ENCODE measurements around the gene SP6. TPM values are rescaled to one million over a fixed set of nuclear protein-coding genes. Genes with fewer than 3 reads are reported as not detected.

SP6 gene
- total and polyA plus RNA-seq, 7 donors = 0.04 to 0.27 (median 0.16) TPM; not detected in 4

- DNase-seq (no peak), ATAC-seq (no peak)
- intact Hi-C loops (cut with DNase I) = loop anchor here in 1 of 2 donors (5.0 to 10.0 kb wide), 2 partner anchors 170 to 288 kb away; no protein-coding TSS in a partner anchor
- Histone ChIP-seq H3K36me3 (ENCODE audit: insufficient read depth in 1 of 2, low read depth in 1 of 2) (no peaks in the 10 kb centered on the region), H3K4me3 (no peak overlapping the region), H3K4me1 (peaks cover 16% of the 10 kb centered on the region), H3K9me3 (no peaks in the 10 kb centered on the region), H3K27ac (no peak overlapping the region), H3K27me3 (ENCODE audit: insufficient read depth in 3 of 3, low read length in 2 of 3) (peaks cover 0 to 63% (median 28%) of the 10 kb centered on the region in 3 donors)
- TF ChIP-seq CTCF (IDR thresholded peaks at IDR 0.05) = no peak
- WGBS, 3 donors = 13 to 19% (median 17%) methylated on average over 25 to 31 of the region's 31 CpGs
These were observed 4.1 kb downstream of the SP6 start for GRCh38 chr17:47846716-47847340.

- no peak overlapping the region for H3K27ac ChIP-seq
- H3K9me3 ChIP-seq = no peaks in the 10 kb centered on the region
- no peak for TF ChIP-seq CTCF (IDR thresholded peaks at IDR 0.05)
- DNase-seq = no peak
- no peak for ATAC-seq
- H3K4me3 ChIP-seq = no peak overlapping the region
- intact Hi-C loops (cut with DNase I) = loop anchor here in 1 of 2 donors (5.0 to 10.0 kb wide), 2 partner anchors 172 to 289 kb away; no protein-coding TSS in a partner anchor
- H3K4me1 ChIP-seq = peaks cover 13% of the 10 kb centered on the region
- H3K36me3 ChIP-seq (ENCODE audit: insufficient read depth in 1 of 2, low read depth in 1 of 2) = no peaks in the 10 kb centered on the region
- H3K27me3 ChIP-seq (ENCODE audit: insufficient read depth in 3 of 3, low read length in 2 of 3) = peaks cover 0 to 54% (median 24%) of the 10 kb centered on the region in 3 donors
- 75 to 80% (median 78%) methylated on average over 1 to 3 of the region's 3 CpGs for WGBS, 3 donors
These were observed 5.3 kb downstream of the SP6 start for GRCh38 chr17:47845716-47846075.

- Histone ChIP-seq H3K36me3 (ENCODE audit: insufficient read depth in 1 of 2, low read depth in 1 of 2) (no peaks in the 10 kb centered on the region), H3K4me3 (no peak overlapping the region), H3K9me3 (no peaks in the 10 kb centered on the region), H3K27ac (no peak overlapping the region), H3K27me3 (ENCODE audit: insufficient read depth in 3 of 3, low read length in 2 of 3) (peaks cover 0 to 48% (median 21%) of the 10 kb centered on the region in 3 donors), H3K4me1 (peaks cover 13% of the 10 kb centered on the region)
- ATAC-seq (no peak), DNase-seq (no peak)
- intact Hi-C loops (cut with DNase I) = loop anchor here in 1 of 2 donors (5.0 to 10.0 kb wide), 2 partner anchors 172 to 290 kb away; no protein-coding TSS in a partner anchor
- no peak for TF ChIP-seq CTCF (IDR thresholded peaks at IDR 0.05)
- 55 to 62% (median 57%) methylated on average over 4 of the region's 4 CpGs for WGBS, 3 donors
These were observed 5.9 kb downstream of the SP6 start for GRCh38 chr17:47844814-47845715.

- no peak overlapping the region for H3K27ac ChIP-seq
- H3K9me3 ChIP-seq = no peaks in the 10 kb centered on the region
- intact Hi-C loops (cut with DNase I) = loop anchor here in 1 of 2 donors (10.0 kb wide), 1 partner anchor 291 kb away; no protein-coding TSS in a partner anchor
- TF ChIP-seq CTCF (IDR thresholded peaks at IDR 0.05) = no peak
- H3K27me3 ChIP-seq (ENCODE audit: insufficient read depth in 3 of 3, low read length in 2 of 3) = peaks cover 0 to 40% (median 17%) of the 10 kb centered on the region in 3 donors
- peaks cover 17% of the 10 kb centered on the region for H3K4me1 ChIP-seq
- no peak overlapping the region for H3K4me3 ChIP-seq
- no peak for DNase-seq
- H3K36me3 ChIP-seq (ENCODE audit: insufficient read depth in 1 of 2, low read depth in 1 of 2) = no peaks in the 10 kb centered on the region
- no peak for ATAC-seq
- WGBS, 3 donors = 80 to 83% (median 83%) methylated on average over 5 of the region's 5 CpGs
These were observed 6.7 kb downstream of the SP6 start for GRCh38 chr17:47844227-47844626.
